Naive thymus-derived CD4-positive, alpha-beta T cell (primary cell): ENCODE measurements around the gene TAP2. TPM values are rescaled to one million over a fixed set of nuclear protein-coding genes. Genes with fewer than 3 reads are reported as not detected.

Experiments used
- ATAC-seq: fragments of 150-1000 bp; cut with Tn5 transposase; 2 replicates; pipeline ENCODE4 v1.10.0; 2021; ENCODE audit warnings: mild to moderate bottlenecking, moderate library complexity
- CTCF ChIA-PET: fragments of 350-600 bp; sonication (Branson Sonifier 250); formaldehyde crosslinking; loops from one replicate; lab custom pipeline; 2021; ENCODE audit warnings: antibody characterized with exemption; lab: Charles Lee
- POLR2A ChIA-PET: fragments of 350-600 bp; sonication (Branson Sonifier 250); formaldehyde crosslinking; loops from one replicate; lab custom pipeline; 2021; ENCODE audit warnings: antibody characterized with exemption, inconsistent platforms; lab: Charles Lee
- DNase-seq, 9 donors: peaks; one replicate each; pipeline versions ENCODE4 v3.0.0 to v3.0.0-alpha.2; 2020 to 2022; ENCODE audit warnings: mixed read lengths in 1 of 9
- H3K27ac ChIP-seq: one replicate; pipeline ENCODE4 v1.7.0; 2013; ENCODE audit warnings: mild to moderate bottlenecking, low read depth, low read length, moderate library complexity
- H3K27me3 ChIP-seq, 2 donors: one replicate each; pipeline ENCODE4 v1.7.0; 2013; ENCODE audit warnings: low read length in 2 of 2, mild to moderate bottlenecking in 2 of 2, moderate library complexity in 2 of 2; ENCODE audit not compliant: control insufficient read depth in 2 of 2, insufficient read depth in 2 of 2
- H3K36me3 ChIP-seq, 3 experiments: 1 replicate in 2 of 3; 2 replicates in 1 of 3; pipeline ENCODE4 v1.7.0; 2013; ENCODE audit warnings: low read length in 3 of 3, mild to moderate bottlenecking in 3 of 3, moderate library complexity in 1 of 3; ENCODE audit not compliant: insufficient read depth in 3 of 3, control insufficient read depth in 2 of 3
- H3K4me1 ChIP-seq, 2 donors: one replicate each; pipeline ENCODE4 v1.7.0; 2013; ENCODE audit warnings: low read length in 2 of 2, mild to moderate bottlenecking in 2 of 2, moderate library complexity in 1 of 2; ENCODE audit not compliant: control insufficient read depth in 2 of 2, insufficient read depth in 2 of 2
- H3K4me3 ChIP-seq: 2 replicates; pipeline ENCODE4 v1.7.0; 2013; ENCODE audit warnings: mild to moderate bottlenecking, low read length
- H3K9me3 ChIP-seq, 3 experiments: 1 replicate in 2 of 3; 2 replicates in 1 of 3; pipeline ENCODE4 v1.7.0; 2013; ENCODE audit warnings: low read length in 3 of 3; ENCODE audit not compliant: control insufficient read depth in 2 of 3
- H3K27ac Mint-ChIP-seq, 9 donors: one replicate each; pipeline ENCODE4 v1.8.0; 2020 to 2022; ENCODE audit warnings: mixed read lengths in 9 of 9, mild to moderate bottlenecking in 8 of 9, moderate library complexity in 5 of 9, inconsistent platforms in 2 of 9
- H3K27me3 Mint-ChIP-seq, 5 donors: one replicate each; pipeline ENCODE4 v1.8.0; 2021 to 2022; ENCODE audit warnings: mixed read lengths in 5 of 5, mild to moderate bottlenecking in 1 of 5
- H3K36me3 Mint-ChIP-seq, 5 donors: one replicate each; pipeline ENCODE4 v1.8.0; 2020 to 2022; ENCODE audit warnings: mixed read lengths in 5 of 5, mild to moderate bottlenecking in 3 of 5, inconsistent platforms in 1 of 5
- H3K4me1 Mint-ChIP-seq, 7 donors: one replicate each; pipeline ENCODE4 v1.8.0; 2020 to 2022; ENCODE audit warnings: mixed read lengths in 7 of 7, mild to moderate bottlenecking in 3 of 7, inconsistent platforms in 1 of 7
- H3K4me3 Mint-ChIP-seq, 10 donors: one replicate each; pipeline ENCODE4 v1.8.0; 2020 to 2022; ENCODE audit warnings: mild to moderate bottlenecking in 10 of 10, mixed read lengths in 10 of 10, moderate library complexity in 6 of 10, inconsistent platforms in 2 of 10
- H3K9me3 Mint-ChIP-seq, 11 donors: one replicate each; pipeline ENCODE4 v1.8.0; 2020 to 2022; ENCODE audit warnings: mixed read lengths in 11 of 11, mild to moderate bottlenecking in 4 of 11, inconsistent platforms in 1 of 11, moderate library complexity in 1 of 11
- intact Hi-C, 2 donors: fragments of 100-400 bp; cut with micrococcal nuclease; formaldehyde crosslinking; loops; one replicate each; pipeline ENCODE4 v1.15.1; 2023
- polyA plus RNA-seq, 2 donors: library from polyadenylated mRNA; unstranded; fragments of 300-500 nt; fragmentation: Illumina TruSeq; gene quantifications; one replicate each; pipeline ENCODE4 v1.2.3, GENCODE V29; 2021
- total RNA-seq, 6 experiments: library from RNA in 5 of 6; stranded (reverse) in 5 of 6; gene quantifications; 1 replicate in 5 of 6; 2 replicates in 1 of 6; pipeline ENCODE4 v1.2.3 and lab custom pipeline; 2021 to 2026

TAP2 gene
- total and polyA plus RNA-seq, 7 experiments from 2014 or later, result 26.4 to 243 (median 105) TPM

DNA sequence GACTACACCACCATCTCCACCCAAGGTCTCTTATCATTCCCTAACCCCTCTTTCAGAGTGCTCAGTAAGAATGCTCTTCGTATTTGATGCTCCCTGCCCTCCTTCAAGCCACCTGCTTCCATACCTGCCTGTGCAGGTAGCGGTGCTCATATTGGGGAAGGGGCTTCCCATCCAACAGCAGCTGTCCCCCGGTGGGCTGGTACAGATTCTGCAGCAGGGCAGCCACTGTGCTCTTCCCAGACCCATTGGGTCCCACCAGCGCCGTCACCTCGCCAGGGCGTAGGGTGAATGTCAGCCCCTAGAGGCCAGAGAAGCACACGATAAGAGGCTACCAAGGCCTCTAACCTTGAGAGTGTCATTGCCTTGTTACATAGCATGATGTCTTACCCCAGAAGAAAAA is 9.3 kb upstream of the TAP2 start:
- H3K4me3 Mint-ChIP-seq, result peak overlapping the region; percentile 92 to 99 (median 98)
- no peaks in the 10 kb centered on the region for H3K27me3 Mint-ChIP-seq
- H3K27ac Mint-ChIP-seq, result peak overlapping the region; percentile 58 to 100 (median 87)
- H3K27me3 ChIP-seq, result no peaks in the 10 kb centered on the region
- peaks cover 0 to 4% (median 0%) of the 10 kb centered on the region in 11 donors for H3K9me3 Mint-ChIP-seq
- DNase-seq (no peak), ATAC-seq (no peak)
- intact Hi-C loops, result loop anchor here in 1 of 2 donors (10.0 kb wide), 1 partner anchor 953 kb away; the partner anchor contains the start of gene EHMT2
- ChIA-PET CTCF (interaction anchor here (1.3 kb wide), 1 partner anchor 20 kb away, joined by 3 read pairs; no protein-coding TSS in a partner anchor), POLR2A (interaction anchor here (0.8 to 11.4 kb wide), 3 partner anchors 8 to 123 kb away, joined by 3 to 347 read pairs (median 4); partner anchors contain the start of gene BRD2)
- peaks cover 37 to 69% (median 54%) of the 10 kb centered on the region in 3 experiments for H3K36me3 ChIP-seq
- no peaks in the 10 kb centered on the region for H3K9me3 ChIP-seq
- peak overlapping the region; percentile 97 for H3K4me3 ChIP-seq
- H3K36me3 Mint-ChIP-seq, result peaks cover 33 to 93% (median 72%) of the 10 kb centered on the region in 5 donors
- H3K27ac ChIP-seq, result peak overlapping the region; percentile 97
- peaks cover 61 to 62% of the 10 kb centered on the region in 2 donors for H3K4me1 ChIP-seq
- H3K4me1 Mint-ChIP-seq, result peaks cover 64 to 80% (median 74%) of the 10 kb centered on the region in 7 donors

DNA sequence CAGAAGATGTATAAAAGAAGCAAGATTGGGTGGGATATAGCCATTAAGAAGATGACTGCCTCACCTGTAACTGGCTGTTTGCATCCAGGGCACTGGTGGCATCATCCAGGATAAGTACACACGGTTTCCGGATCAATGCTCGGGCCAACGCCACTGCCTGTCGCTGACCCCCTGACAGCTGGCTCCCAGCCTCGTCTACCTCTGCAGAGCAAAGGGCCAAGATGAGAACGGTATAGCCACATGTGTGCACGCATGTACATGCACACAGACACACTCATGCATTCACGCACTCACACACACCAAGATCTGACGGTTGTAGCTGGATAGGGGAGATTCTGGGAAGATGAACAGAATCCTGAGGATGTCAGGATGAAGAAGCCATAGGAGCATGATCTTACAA is 8.5 kb upstream of the TAP2 start:
- Histone ChIP-seq H3K4me1 (peaks cover 67 to 70% of the 10 kb centered on the region in 2 donors), H3K36me3 (peaks cover 44 to 74% (median 61%) of the 10 kb centered on the region in 3 experiments), H3K27ac (peak overlapping the region; percentile 97), H3K27me3 (no peaks in the 10 kb centered on the region), H3K9me3 (no peaks in the 10 kb centered on the region), H3K4me3 (peak overlapping the region; percentile 97)
- no peak for ATAC-seq
- CTCF ChIA-PET, result interaction anchor here (1.3 kb wide), 1 partner anchor 21 kb away, joined by 3 read pairs; no protein-coding TSS in a partner anchor
- Mint-ChIP-seq H3K27ac (peak overlapping the region; percentile 63 to 100 (median 87)), H3K4me3 (peak overlapping the region; percentile 92 to 99 (median 98)), H3K36me3 (peaks cover 37 to 93% (median 76%) of the 10 kb centered on the region in 5 donors), H3K9me3 (peaks cover 0 to 4% (median 0%) of the 10 kb centered on the region in 11 donors), H3K4me1 (peaks cover 68 to 81% (median 76%) of the 10 kb centered on the region in 7 donors), H3K27me3 (no peaks in the 10 kb centered on the region)
- DNase-seq, result no peak
- intact Hi-C loops, result loop anchor here in 1 of 2 donors (10.0 kb wide), 1 partner anchor 952 kb away; the partner anchor contains the start of gene EHMT2
- POLR2A ChIA-PET, result interaction anchor here (0.6 to 11.4 kb wide), 8 partner anchors 8 to 124 kb away, joined by 3 to 662 read pairs (median 12); partner anchors contain the start of genes BRD2, HLA-DMB, PSMB9 and TAP1

DNA sequence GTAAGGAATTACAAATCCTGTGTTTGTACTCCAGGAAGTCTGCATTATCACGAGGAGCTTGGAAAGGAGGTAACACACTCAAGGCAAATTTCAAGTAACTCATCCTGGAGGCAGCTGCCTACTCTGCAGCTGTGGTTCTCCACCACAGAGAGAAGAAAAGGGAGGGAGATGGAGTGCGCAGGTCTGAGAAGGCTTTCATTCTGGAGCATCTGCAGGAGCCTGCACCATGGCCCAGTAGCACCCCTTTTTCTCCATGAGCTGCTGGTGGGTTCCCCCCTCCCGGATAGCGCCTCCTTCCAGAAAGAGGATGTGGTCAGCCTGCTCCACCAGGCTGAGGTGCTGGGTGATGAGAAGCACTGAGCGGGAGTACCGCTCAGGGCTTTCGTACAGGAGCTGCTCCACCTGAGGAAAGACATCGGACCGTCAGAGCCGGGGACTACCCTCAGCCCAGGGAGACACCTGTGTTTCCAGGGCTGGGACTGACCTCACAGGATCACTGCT is 6.9 kb upstream of the TAP2 start:
- H3K27me3 Mint-ChIP-seq, result no peaks in the 10 kb centered on the region
- intact Hi-C loops, result loop anchor here (2.0 to 10.0 kb wide), 5 partner anchors 49 to 951 kb away; partner anchors contain the start of genes EHMT2 (in 1 of the 2) and PHF1 (in 1 of the 2)
- Histone ChIP-seq H3K9me3 (no peaks in the 10 kb centered on the region), H3K4me3 (peak overlapping the region; percentile 97), H3K4me1 (peaks cover 67 to 72% of the 10 kb centered on the region in 2 donors), H3K27ac (peak overlapping the region; percentile 97), H3K27me3 (no peaks in the 10 kb centered on the region), H3K36me3 (peaks cover 49 to 72% (median 54%) of the 10 kb centered on the region in 3 experiments)
- H3K9me3 Mint-ChIP-seq, result peaks cover 0 to 4% (median 0%) of the 10 kb centered on the region in 11 donors
- ATAC-seq (peak; percentile 4), DNase-seq (peak in 8 of 9 donors; percentile 49 to 63 (median 52))
- H3K4me3 Mint-ChIP-seq, result peak overlapping the region; percentile 92 to 99 (median 98)
- H3K27ac Mint-ChIP-seq, result peak overlapping the region; percentile 99 to 100 (median 100)
- peaks cover 70 to 81% (median 77%) of the 10 kb centered on the region in 7 donors for H3K4me1 Mint-ChIP-seq
- H3K36me3 Mint-ChIP-seq, result peaks cover 34 to 90% (median 72%) of the 10 kb centered on the region in 5 donors
- ChIA-PET CTCF (interaction anchor here (1.2 to 9.7 kb wide), 10 partner anchors 11 to 655 kb away, joined by 3 to 241 read pairs (median 4); partner anchors contain the start of genes PSMB9 and TAP1), POLR2A (interaction anchor here (0.6 to 11.4 kb wide), 34 partner anchors 11 to 1648 kb away, joined by 3 to 662 read pairs (median 4); partner anchors contain the start of genes B3GALT4, BRD2, DDX39B and DXO)

DNA sequence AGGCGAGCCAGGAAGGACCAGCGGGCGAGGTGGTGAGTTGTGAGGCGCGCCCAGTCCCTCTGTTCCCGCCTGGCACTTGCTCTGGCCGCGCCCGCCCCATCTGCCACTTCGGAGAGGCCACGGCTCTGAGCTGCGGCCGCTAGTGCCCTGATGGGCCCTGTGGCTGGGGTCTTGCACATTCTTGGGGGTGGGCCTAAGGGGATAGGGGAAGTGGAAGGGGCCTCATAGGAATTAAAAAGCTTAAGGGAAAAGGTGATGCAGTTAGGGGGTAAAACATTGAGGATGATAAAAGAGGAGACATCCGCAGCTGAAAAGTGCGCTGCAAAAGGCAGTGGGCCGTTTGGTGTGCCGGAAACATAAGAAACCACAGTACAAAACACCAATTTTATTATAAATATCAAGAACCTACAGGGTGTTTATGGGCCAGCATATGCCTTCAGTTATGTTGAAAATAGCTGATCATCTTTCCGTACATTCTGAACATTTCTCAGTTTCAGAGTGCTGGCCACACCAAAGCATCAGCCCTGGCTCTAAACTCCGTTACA is 6.4 kb upstream of the TAP2 start:
- no peaks in the 10 kb centered on the region for H3K27me3 Mint-ChIP-seq
- peak; percentile 5 for ATAC-seq
- ChIA-PET CTCF (interaction anchor here (1.0 to 9.7 kb wide), 10 partner anchors 11 to 654 kb away, joined by 3 to 241 read pairs (median 4); partner anchors contain the start of genes PSMB9 and TAP1), POLR2A (interaction anchor here (0.6 to 11.4 kb wide), 40 partner anchors 11 to 1647 kb away, joined by 3 to 662 read pairs (median 4); partner anchors contain the start of genes B3GALT4, BRD2, DDX39B and DXO)
- peak overlapping the region; percentile 97 for H3K27ac ChIP-seq
- H3K4me3 Mint-ChIP-seq, result peak overlapping the region; percentile 92 to 99 (median 98)
- peaks cover 0 to 4% (median 0%) of the 10 kb centered on the region in 11 donors for H3K9me3 Mint-ChIP-seq
- peak in 4 of 9 donors; percentile 54 to 66 (median 56) for DNase-seq
- peaks cover 33 to 91% (median 67%) of the 10 kb centered on the region in 5 donors for H3K36me3 Mint-ChIP-seq
- H3K4me3 ChIP-seq, result peak overlapping the region; percentile 97
- intact Hi-C loops, result loop anchor here (1.0 to 10.0 kb wide), 13 partner anchors 8 to 1392 kb away; partner anchors contain the start of genes TAP1 (in 2 of the 2), ATF6B (in 1 of the 2), EHMT2 (in 1 of the 2) and HMGA1 (in 1 of the 2)
- H3K9me3 ChIP-seq, result no peaks in the 10 kb centered on the region
- H3K4me1 Mint-ChIP-seq, result peaks cover 69 to 81% (median 77%) of the 10 kb centered on the region in 7 donors
- peaks cover 43 to 67% (median 52%) of the 10 kb centered on the region in 3 experiments for H3K36me3 ChIP-seq
- no peaks in the 10 kb centered on the region for H3K27me3 ChIP-seq
- H3K27ac Mint-ChIP-seq, result peak overlapping the region; percentile 99 to 100 (median 100)
- H3K4me1 ChIP-seq, result peaks cover 67 to 72% of the 10 kb centered on the region in 2 donors

DNA sequence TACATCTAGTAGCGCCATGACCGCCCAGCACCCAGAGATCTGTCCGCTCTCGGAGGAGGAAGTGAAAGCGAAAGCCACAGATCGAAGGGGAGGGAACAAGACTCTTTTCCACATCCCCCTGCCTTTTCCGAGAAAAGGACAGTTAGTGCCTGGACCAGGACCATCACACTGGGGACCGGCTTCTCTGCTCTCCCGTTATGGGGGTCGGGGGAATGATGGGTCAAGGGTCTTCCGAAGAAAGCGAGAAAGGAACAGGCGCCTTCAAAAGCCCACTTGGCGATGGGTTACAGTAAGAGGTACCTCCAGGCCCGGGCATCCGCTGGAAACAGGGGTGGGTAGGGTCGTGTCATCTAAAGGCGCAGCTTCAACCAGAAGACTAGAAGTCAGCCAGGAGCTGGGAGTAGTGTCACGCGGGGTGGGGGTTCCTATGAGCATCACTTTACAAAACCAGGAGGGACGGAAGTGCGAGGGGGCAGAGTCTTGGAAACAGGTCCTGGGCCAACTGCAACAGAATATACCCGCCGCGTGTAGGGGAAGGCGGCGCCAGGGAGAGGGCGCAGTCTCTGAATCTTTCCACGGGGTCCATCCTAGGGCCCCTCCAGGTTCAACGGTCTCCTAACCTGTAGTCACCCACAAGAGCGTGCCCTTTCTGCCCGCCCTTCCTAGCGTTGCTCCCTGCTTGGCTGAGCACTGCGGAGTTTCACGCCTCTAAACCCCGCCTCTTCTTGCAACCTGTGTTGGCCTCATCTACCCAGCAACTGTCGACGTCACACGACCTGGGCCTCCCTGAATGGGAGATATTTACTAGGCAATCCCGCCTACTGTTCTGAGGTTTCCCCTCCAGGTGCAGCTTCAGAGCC is 5.7 kb upstream of the TAP2 start, which contains the start of gene PSMB8:
TSS of gene PSMB8 (minus strand) at position 69 of the 860 bp plus-strand sequence. CDS start at position 18, 51 bp downstream.
- Mint-ChIP-seq H3K4me3 (peak within 1 kb of the TSS; percentile 92 to 99 (median 98)), H3K27ac (peak within 1 kb of the TSS; percentile 99 to 100 (median 100)), H3K36me3 (peaks cover 30 to 88% (median 63%) of the 10 kb centered on the region in 5 donors), H3K4me1 (peaks cover 66 to 83% (median 79%) of the 10 kb centered on the region in 7 donors), H3K9me3 (peaks cover 0 to 4% (median 0%) of the 10 kb centered on the region in 11 donors), H3K27me3 (no peaks in the 10 kb centered on the region)
- peaks cover 41 to 64% (median 52%) of the 10 kb centered on the region in 3 experiments for H3K36me3 ChIP-seq
- intact Hi-C loops, result loop anchor here (1.0 to 10.0 kb wide), 13 partner anchors 9 to 1393 kb away; partner anchors contain the start of genes TAP1 (in 2 of the 2), ATF6B (in 1 of the 2), EHMT2 (in 1 of the 2) and HMGA1 (in 1 of the 2)
- CTCF ChIA-PET, result interaction anchor here (1.0 to 9.7 kb wide), 8 partner anchors 12 to 654 kb away, joined by 3 to 241 read pairs (median 6); partner anchors contain the start of genes PSMB9 and TAP1
- POLR2A ChIA-PET, result interaction anchor here (0.6 to 11.4 kb wide), 35 partner anchors 10 to 1303 kb away, joined by 3 to 662 read pairs (median 4); partner anchors contain the start of genes BRD2, DDX39B, DXO and GPSM3
- peak within 1 kb of the TSS; percentile 97 for H3K4me3 ChIP-seq
- H3K27ac ChIP-seq, result peak within 1 kb of the TSS; percentile 97
- peak; percentile 92 to 99 (median 97) for DNase-seq
- peaks cover 71 to 72% of the 10 kb centered on the region in 2 donors for H3K4me1 ChIP-seq
- no peaks in the 10 kb centered on the region for H3K27me3 ChIP-seq
- ATAC-seq, result peak; percentile 90
- no peaks in the 10 kb centered on the region for H3K9me3 ChIP-seq
